ENCODE measurements around the gene PDLIM7.

DNA sequence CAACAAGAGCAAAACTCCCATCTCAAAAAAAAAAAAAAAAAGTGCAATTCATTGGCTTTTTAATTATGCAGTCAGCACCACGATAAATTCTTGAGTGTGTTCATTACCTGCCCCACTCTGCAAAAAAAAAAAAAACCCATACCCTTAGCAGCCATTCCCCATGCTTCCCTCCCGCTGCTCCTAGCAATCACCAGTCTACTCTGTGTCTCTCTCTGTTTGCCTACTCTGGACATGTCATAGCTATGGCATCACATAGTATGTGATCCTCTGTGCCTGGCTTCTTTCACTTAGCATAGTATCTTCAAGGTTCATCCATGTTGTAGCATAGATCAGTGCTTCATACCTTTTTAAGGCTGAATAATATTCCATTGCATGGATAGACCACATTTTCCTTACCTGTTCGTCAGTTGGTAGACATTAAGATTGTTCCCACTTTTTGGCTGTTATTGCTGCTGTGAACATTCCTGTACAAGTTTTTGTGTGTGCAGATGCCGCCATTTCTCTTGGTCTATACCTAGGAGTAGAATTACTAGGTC lies 57.8 kb downstream of the PDLIM7 start:
- TF ChIP-seq FOXP2 (optimal IDR thresholded peaks at IDR 0.05; ENCODE audit: borderline replicate concordance, extremely low read depth, extremely low read length, insufficient read depth): no peak
- no peak for TF ChIP-seq SIN3A (IDR thresholded peaks at IDR 0.05; ENCODE audit: borderline replicate concordance, insufficient read depth, low read length)
- TF ChIP-seq, protein P1, sequence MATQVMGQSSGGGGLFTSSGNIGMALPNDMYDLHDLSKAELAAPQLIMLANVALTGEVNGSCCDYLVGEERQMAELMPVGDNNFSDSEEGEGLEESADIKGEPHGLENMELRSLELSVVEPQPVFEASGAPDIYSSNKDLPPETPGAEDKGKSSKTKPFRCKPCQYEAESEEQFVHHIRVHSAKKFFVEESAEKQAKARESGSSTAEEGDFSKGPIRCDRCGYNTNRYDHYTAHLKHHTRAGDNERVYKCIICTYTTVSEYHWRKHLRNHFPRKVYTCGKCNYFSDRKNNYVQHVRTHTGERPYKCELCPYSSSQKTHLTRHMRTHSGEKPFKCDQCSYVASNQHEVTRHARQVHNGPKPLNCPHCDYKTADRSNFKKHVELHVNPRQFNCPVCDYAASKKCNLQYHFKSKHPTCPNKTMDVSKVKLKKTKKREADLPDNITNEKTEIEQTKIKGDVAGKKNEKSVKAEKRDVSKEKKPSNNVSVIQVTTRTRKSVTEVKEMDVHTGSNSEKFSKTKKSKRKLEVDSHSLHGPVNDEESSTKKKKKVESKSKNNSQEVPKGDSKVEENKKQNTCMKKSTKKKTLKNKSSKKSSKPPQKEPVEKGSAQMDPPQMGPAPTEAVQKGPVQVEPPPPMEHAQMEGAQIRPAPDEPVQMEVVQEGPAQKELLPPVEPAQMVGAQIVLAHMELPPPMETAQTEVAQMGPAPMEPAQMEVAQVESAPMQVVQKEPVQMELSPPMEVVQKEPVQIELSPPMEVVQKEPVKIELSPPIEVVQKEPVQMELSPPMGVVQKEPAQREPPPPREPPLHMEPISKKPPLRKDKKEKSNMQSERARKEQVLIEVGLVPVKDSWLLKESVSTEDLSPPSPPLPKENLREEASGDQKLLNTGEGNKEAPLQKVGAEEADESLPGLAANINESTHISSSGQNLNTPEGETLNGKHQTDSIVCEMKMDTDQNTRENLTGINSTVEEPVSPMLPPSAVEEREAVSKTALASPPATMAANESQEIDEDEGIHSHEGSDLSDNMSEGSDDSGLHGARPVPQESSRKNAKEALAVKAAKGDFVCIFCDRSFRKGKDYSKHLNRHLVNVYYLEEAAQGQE (IDR thresholded peaks at IDR 0.05; ENCODE audit: insufficient read depth in 1 of 2, low read depth in 2 of 2, low read length in 2 of 2): no peak

Measured in PFSK-1 (cell line).